Tibial nerve (tissue), 4 donors: ENCODE measurements around the gene TUBGCP2.

ENCODE experiments used
- EP300 ChIP-seq, 2 donors: sonication (generic); formaldehyde crosslinking; IDR thresholded peaks; one replicate each; pipeline ENCODE4 v1.6.1; 2017; ENCODE audit warnings: antibody characterized with exemption in 2 of 2, mild to moderate bottlenecking in 1 of 2
- POLR2A ChIP-seq, 2 donors: fragments of 450-650 bp; IDR thresholded peaks; one replicate each; pipeline ENCODE4 v1.6.1; 2017; ENCODE audit warnings: antibody characterized with exemption in 2 of 2, mild to moderate bottlenecking in 2 of 2, moderate library complexity in 2 of 2
- TF ChIP-seq, protein P1 (sequence below), 5 experiments: fragments of 200-600 bp in 3 of 5; fragments of 450-650 bp in 2 of 5; sonication (generic) in 3 of 5; IDR thresholded peaks; one replicate each; pipeline ENCODE4 v1.5.1; 2016 to 2019; ENCODE audit warnings: antibody characterized with exemption in 5 of 5, mild to moderate bottlenecking in 3 of 5, moderate library complexity in 2 of 5

- TF ChIP-seq, protein P1, sequence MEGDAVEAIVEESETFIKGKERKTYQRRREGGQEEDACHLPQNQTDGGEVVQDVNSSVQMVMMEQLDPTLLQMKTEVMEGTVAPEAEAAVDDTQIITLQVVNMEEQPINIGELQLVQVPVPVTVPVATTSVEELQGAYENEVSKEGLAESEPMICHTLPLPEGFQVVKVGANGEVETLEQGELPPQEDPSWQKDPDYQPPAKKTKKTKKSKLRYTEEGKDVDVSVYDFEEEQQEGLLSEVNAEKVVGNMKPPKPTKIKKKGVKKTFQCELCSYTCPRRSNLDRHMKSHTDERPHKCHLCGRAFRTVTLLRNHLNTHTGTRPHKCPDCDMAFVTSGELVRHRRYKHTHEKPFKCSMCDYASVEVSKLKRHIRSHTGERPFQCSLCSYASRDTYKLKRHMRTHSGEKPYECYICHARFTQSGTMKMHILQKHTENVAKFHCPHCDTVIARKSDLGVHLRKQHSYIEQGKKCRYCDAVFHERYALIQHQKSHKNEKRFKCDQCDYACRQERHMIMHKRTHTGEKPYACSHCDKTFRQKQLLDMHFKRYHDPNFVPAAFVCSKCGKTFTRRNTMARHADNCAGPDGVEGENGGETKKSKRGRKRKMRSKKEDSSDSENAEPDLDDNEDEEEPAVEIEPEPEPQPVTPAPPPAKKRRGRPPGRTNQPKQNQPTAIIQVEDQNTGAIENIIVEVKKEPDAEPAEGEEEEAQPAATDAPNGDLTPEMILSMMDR (IDR thresholded peaks at IDR 0.05), result no peak
- TF ChIP-seq POLR2A (IDR thresholded peaks at IDR 0.05) (no peak), EP300 (IDR thresholded peaks at IDR 0.05) (no peak)
These were observed 70.8 kb downstream of the TUBGCP2 start, which contains the start of gene VENTX for GRCh38 chr10:133237588-133238465.
